NOMO-1 treated with dmso at 0.1 percent for 144 hours (cell line): Measurements from ENCODE around the gene CHST8.
"Not testable (repeated sequence)": the region's sequence is repeated elsewhere in the genome, so short reads cannot be mapped to it uniquely, and the experiment has no call there.

Experiments
- DNase-seq: peaks from one replicate; lab custom pipeline; 2025; ENCODE audit not compliant: unreplicated experiment; lab: John Stamatoyannopoulos, UW

CHST8 gene

GRCh38 chr19:33805840-33806433 lies 184.2 kb downstream of the CHST8 start:
- no peak for DNase-seq

GRCh38 chr19:33806434-33806881 lies 184.7 kb downstream of the CHST8 start:
- no peak for DNase-seq

- DNase-seq = no peak
Measured at GRCh38 chr19:33808399-33808798, 186.6 kb downstream of the CHST8 start.

- DNase-seq = no peak
Measured at GRCh38 chr19:33809960-33810359, 188.2 kb downstream of the CHST8 start.

- no peak for DNase-seq
Measured at GRCh38 chr19:33810821-33811220, 189.1 kb downstream of the CHST8 start.

- no peak for DNase-seq
Measured at GRCh38 chr19:33811246-33811645, 189.5 kb downstream of the CHST8 start.

- DNase-seq = no peak
Measured at GRCh38 chr19:33811736-33812387, 190.1 kb downstream of the CHST8 start.

- DNase-seq = no peak
Measured at GRCh38 chr19:33812388-33813330, 190.9 kb downstream of the CHST8 start.

GRCh38 chr19:33813391-33814101 lies 191.8 kb downstream of the CHST8 start:
- DNase-seq = no peak

- DNase-seq = no peak
Measured at GRCh38 chr19:33814181-33815165, 192.7 kb downstream of the CHST8 start.

GRCh38 chr19:33815380-33816340 lies 193.9 kb downstream of the CHST8 start:
- DNase-seq = no peak

GRCh38 chr19:33818411-33818810 lies 196.7 kb downstream of the CHST8 start:
- DNase-seq = no peak

GRCh38 chr19:33819078-33819477 lies 197.3 kb downstream of the CHST8 start:
- DNase-seq = not testable (repeated sequence)

GRCh38 chr19:33819506-33819879 lies 197.7 kb downstream of the CHST8 start:
- DNase-seq = no peak

GRCh38 chr19:33819880-33820781 lies 198.4 kb downstream of the CHST8 start:
- DNase-seq = peak; percentile 92

GRCh38 chr19:33821871-33822270 lies 200.1 kb downstream of the CHST8 start:
- no peak for DNase-seq
